Measurements from ENCODE around the gene HIP1R. TPM values are rescaled to one million over a fixed set of nuclear protein-coding genes. Genes with fewer than 3 reads are reported as not detected.

The HIP1R gene
- total and polyA plus RNA-seq, 2 experiments from 2014 or later: 8.0 to 22.1 TPM

- Histone ChIP-seq H3K4me3 (no peak overlapping the region), H3K79me2 (replicated peaks; ENCODE audit: insufficient read depth) (no peaks in the 10 kb centered on the region), H4K20me1 (replicated peaks; ENCODE audit: insufficient read depth) (peaks cover 6% of the 10 kb centered on the region; the same call in 1 of the 2 replicates), H3K4me2 (no peak overlapping the region), H3K27ac (ENCODE audit: low read depth) (no peak overlapping the region), H3K27me3 (ENCODE audit: insufficient read depth) (no peaks in the 10 kb centered on the region), H3K4me1 (ENCODE audit: insufficient read depth) (no peaks in the 10 kb centered on the region), H3K36me3 (ENCODE audit: insufficient read depth) (no peaks in the 10 kb centered on the region), H3K9me2 (ENCODE audit: insufficient read depth) (no peaks in the 10 kb centered on the region), H2AFZ (no peak overlapping the region), H3F3A (replicated peaks; ENCODE audit: low read depth) (no peaks in the 10 kb centered on the region)
- DNase-seq (ENCODE audit: low spot score) (no peak), ATAC-seq (no peak)
- Mint-ChIP-seq H3K27me3 (ENCODE audit: insufficient read depth, low read depth, poor library complexity) (peaks cover 9% of the 10 kb centered on the region), H3K27ac (no peak overlapping the region), H3K4me1 (peaks cover 4% of the 10 kb centered on the region), H3K36me3 (ENCODE audit: low read depth) (no peaks in the 10 kb centered on the region; the same call in 2 of the 3 replicates), H3K4me3 (no peak overlapping the region), H3K9me3 (no peaks in the 10 kb centered on the region)
- TF ChIP-seq REST (IDR thresholded peaks at IDR 0.05; ENCODE audit: unreplicated experiment) (no peak), STAT1 (IDR thresholded peaks at IDR 0.05; ENCODE audit: unreplicated experiment) (no peak)
These were observed 12.2 kb downstream of the HIP1R start for GRCh38 chr12:122847516-122847836.

DNA sequence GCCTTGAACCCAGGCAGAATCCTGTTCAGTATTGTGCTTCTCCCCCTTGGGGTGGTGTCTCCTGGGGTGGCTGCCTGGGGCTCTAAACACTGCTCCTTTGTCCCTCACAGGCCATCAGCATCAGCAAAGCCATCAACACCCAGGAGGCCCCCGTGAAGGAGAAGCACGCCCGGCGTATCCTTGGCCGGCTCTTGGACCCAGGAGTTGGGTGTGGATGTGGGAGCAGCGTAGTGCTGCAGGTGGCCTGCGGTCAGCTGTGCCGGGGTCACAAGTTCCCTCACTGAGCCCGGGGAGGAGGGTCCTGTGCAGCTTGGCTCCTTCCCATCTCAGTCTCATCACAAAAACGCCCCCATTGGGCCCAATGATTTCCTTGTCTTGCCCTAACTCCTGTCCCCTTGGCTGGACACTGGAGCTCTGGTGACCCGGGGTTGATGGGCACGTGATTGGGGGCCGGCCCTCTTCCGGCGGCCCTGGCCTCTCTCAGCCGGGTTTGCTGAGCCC is 12.7 kb downstream of the HIP1R start:
- Histone ChIP-seq H3F3A (replicated peaks; ENCODE audit: low read depth) (no peaks in the 10 kb centered on the region), H3K4me3 (no peak overlapping the region), H3K27ac (ENCODE audit: low read depth) (no peak overlapping the region), H3K4me1 (ENCODE audit: insufficient read depth) (no peaks in the 10 kb centered on the region), H2AFZ (no peak overlapping the region), H3K9me2 (ENCODE audit: insufficient read depth) (no peaks in the 10 kb centered on the region), H4K20me1 (replicated peaks; ENCODE audit: insufficient read depth) (peaks cover 7% of the 10 kb centered on the region; the same call in 1 of the 2 replicates), H3K4me2 (no peak overlapping the region), H3K27me3 (ENCODE audit: insufficient read depth) (no peaks in the 10 kb centered on the region), H3K79me2 (replicated peaks; ENCODE audit: insufficient read depth) (no peaks in the 10 kb centered on the region), H3K36me3 (ENCODE audit: insufficient read depth) (no peaks in the 10 kb centered on the region)
- DNase-seq (ENCODE audit: low spot score) (no peak), ATAC-seq (no peak)
- H3K27ac Mint-ChIP-seq: no peak overlapping the region
- no peaks in the 10 kb centered on the region for H3K9me3 Mint-ChIP-seq
- H3K27me3 Mint-ChIP-seq (ENCODE audit: insufficient read depth, low read depth, poor library complexity): peaks cover 9% of the 10 kb centered on the region
- TF ChIP-seq EZH2 (IDR thresholded peaks at IDR 0.05; ENCODE audit: low read depth, unreplicated experiment): no peak
- no peak for TF ChIP-seq STAT1 (IDR thresholded peaks at IDR 0.05; ENCODE audit: unreplicated experiment)
- TF ChIP-seq ZNF114 (CRISPR knock-in tag; IDR thresholded peaks at IDR 0.05): no peak
- TF ChIP-seq NANOG (IDR thresholded peaks at IDR 0.05; ENCODE audit: borderline replicate concordance): no peak
- no peak for TF ChIP-seq ZNF462 (CRISPR knock-in tag; IDR thresholded peaks at IDR 0.05)
- TF ChIP-seq JUNB (IDR thresholded peaks at IDR 0.05; ENCODE audit: unreplicated experiment): no peak
- TF ChIP-seq POLR2AphosphoS5 (IDR thresholded peaks at IDR 0.05; ENCODE audit: low read depth): no peak
- no peak for TF ChIP-seq ZNF331 (CRISPR knock-in tag; IDR thresholded peaks at IDR 0.05; ENCODE audit: low read depth)
- H3K4me3 Mint-ChIP-seq: no peak overlapping the region
- H3K36me3 Mint-ChIP-seq (ENCODE audit: low read depth): no peaks in the 10 kb centered on the region; the same call in 2 of the 3 replicates
- H3K4me1 Mint-ChIP-seq: peaks cover 5% of the 10 kb centered on the region

Measured in GM23338 (cell line).